ENCODE data around the gene B4GALT1. TPM values are rescaled to one million over a fixed set of nuclear protein-coding genes. Genes with fewer than 3 reads are reported as not detected.

The B4GALT1 gene
- total RNA-seq, 1 donor from 2014 or later, result 37.1 TPM

GRCh38 chr9:33109097-33109496 is 58.0 kb downstream of the B4GALT1 start:
- intact Hi-C loops (cut with micrococcal nuclease), result loop anchor here (10.0 kb wide), 1 partner anchor 56 kb away; the partner anchor contains the start of gene B4GALT1
- H3K27me3 ChIP-seq (ENCODE audit: low read depth), result no peaks in the 10 kb centered on the region
- peak overlapping the region; percentile 85 for H3K27ac ChIP-seq (replicated peaks)
- H3K4me1 ChIP-seq, result peaks cover 55% of the 10 kb centered on the region
- no peak for DNase-seq
- H3K9me3 ChIP-seq (replicated peaks), result no peaks in the 10 kb centered on the region
- H3K36me3 ChIP-seq, result peaks cover 28% of the 10 kb centered on the region
- H3K4me3 ChIP-seq, result no peak overlapping the region
- TF ChIP-seq CTCF (IDR thresholded peaks at IDR 0.05; ENCODE audit: borderline replicate concordance), result no peak

- Histone ChIP-seq H3K4me3 (no peak overlapping the region), H3K4me1 (peaks cover 55% of the 10 kb centered on the region), H3K36me3 (peaks cover 21% of the 10 kb centered on the region), H3K9me3 (replicated peaks) (no peaks in the 10 kb centered on the region), H3K27me3 (ENCODE audit: low read depth) (no peaks in the 10 kb centered on the region), H3K27ac (replicated peaks) (peak overlapping the region; percentile 85)
- no peak for DNase-seq
- TF ChIP-seq CTCF (IDR thresholded peaks at IDR 0.05; ENCODE audit: borderline replicate concordance), result no peak
- intact Hi-C loops (cut with micrococcal nuclease), result loop anchor here (10.0 kb wide), 1 partner anchor 56 kb away; the partner anchor contains the start of gene B4GALT1
Observed at GRCh38 chr9:33108472-33108871, 58.7 kb downstream of the B4GALT1 start.

- H3K4me1 ChIP-seq, result peaks cover 62% of the 10 kb centered on the region
- intact Hi-C loops (cut with micrococcal nuclease), result loop anchor here (10.0 kb wide), 1 partner anchor 57 kb away; the partner anchor contains the start of gene B4GALT1
- DNase-seq, result no peak
Observed at GRCh38 chr9:33107762-33108161, 59.4 kb downstream of the B4GALT1 start.

GRCh38 chr9:33106827-33107621 is 60.1 kb downstream of the B4GALT1 start:
- DNase-seq, result peak; percentile 58
- Histone ChIP-seq H3K27ac (replicated peaks) (peak overlapping the region; percentile 85), H3K9me3 (replicated peaks) (no peaks in the 10 kb centered on the region), H3K27me3 (ENCODE audit: low read depth) (no peaks in the 10 kb centered on the region), H3K36me3 (peaks cover 7% of the 10 kb centered on the region), H3K4me1 (peaks cover 61% of the 10 kb centered on the region), H3K4me3 (peak overlapping the region; percentile 2)
- TF ChIP-seq CTCF (IDR thresholded peaks at IDR 0.05; ENCODE audit: borderline replicate concordance), result no peak
- intact Hi-C loops (cut with micrococcal nuclease), result loop anchor here (10.0 kb wide), 1 partner anchor 58 kb away; the partner anchor contains the start of gene B4GALT1

More at GRCh38 chr9:33107762-33108161, 59.4 kb downstream of the B4GALT1 start:
- no peaks in the 10 kb centered on the region for H3K27me3 ChIP-seq (ENCODE audit: low read depth)
- peaks cover 14% of the 10 kb centered on the region for H3K36me3 ChIP-seq
- no peak overlapping the region for H3K4me3 ChIP-seq
- no peak for TF ChIP-seq CTCF (IDR thresholded peaks at IDR 0.05; ENCODE audit: borderline replicate concordance)
- peak overlapping the region; percentile 85 for H3K27ac ChIP-seq (replicated peaks)
- H3K9me3 ChIP-seq (replicated peaks), result no peaks in the 10 kb centered on the region

GRCh38 chr9:33106372-33106771 is 60.8 kb downstream of the B4GALT1 start:
- TF ChIP-seq CTCF (IDR thresholded peaks at IDR 0.05; ENCODE audit: borderline replicate concordance), result no peak
- H3K27ac ChIP-seq (replicated peaks), result peak overlapping the region; percentile 85
- no peaks in the 10 kb centered on the region for H3K9me3 ChIP-seq (replicated peaks)
- peaks cover under 1% of the 10 kb centered on the region for H3K36me3 ChIP-seq
- intact Hi-C loops (cut with micrococcal nuclease), result loop anchor here (10.0 kb wide), 1 partner anchor 58 kb away; the partner anchor contains the start of gene B4GALT1
- peaks cover 63% of the 10 kb centered on the region for H3K4me1 ChIP-seq
- no peaks in the 10 kb centered on the region for H3K27me3 ChIP-seq (ENCODE audit: low read depth)
- no peak overlapping the region for H3K4me3 ChIP-seq
- no peak for DNase-seq

Measured in left ventricle myocardium inferior (tissue), 1 donor.